ENCODE measurements around the gene UVRAG.

UVRAG gene

DNA sequence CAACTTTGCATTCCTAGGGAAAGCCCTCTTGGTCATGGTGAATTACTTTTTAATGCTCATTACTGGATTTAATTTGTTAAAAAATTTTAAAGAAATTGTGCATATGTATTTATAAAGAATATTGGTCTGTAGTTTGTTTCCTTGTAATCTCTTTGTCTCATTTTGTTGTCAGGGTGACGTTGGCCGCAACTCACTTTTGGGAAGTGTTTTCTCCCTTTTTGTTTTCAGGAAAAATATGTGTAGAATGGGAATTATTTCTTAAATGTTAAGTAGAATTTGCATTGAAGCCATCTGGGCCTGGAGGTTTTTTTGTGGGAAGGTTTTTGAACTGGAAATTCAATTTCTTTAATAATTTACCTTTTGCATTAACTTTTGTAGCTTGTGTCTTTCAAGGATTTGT is 149.1 kb downstream of the UVRAG start:
- Histone ChIP-seq H3K79me2 (ENCODE audit: insufficient read depth, low read length) (peaks cover 29% of the 10 kb centered on the region), H3F3A (ENCODE audit: insufficient read depth) (peaks cover 9% of the 10 kb centered on the region; the same call in 1 of the 2 replicates), H3K4me3 (ENCODE audit: insufficient read depth, low read length, poor library complexity, severe bottlenecking) (no peak overlapping the region), H2AFZ (ENCODE audit: low read depth, low read length, severe bottlenecking) (no peak overlapping the region), H4K20me1 (ENCODE audit: low read depth, low read length) (no peaks in the 10 kb centered on the region), H3K9me2 (replicated peaks; ENCODE audit: insufficient read depth, low read length) (no peaks in the 10 kb centered on the region), H3K27me3 (ENCODE audit: low read length) (no peaks in the 10 kb centered on the region), H3K27ac (ENCODE audit: low read depth, low read length) (no peak overlapping the region), H3K9me3 (ENCODE audit: insufficient read depth, low read length) (no peaks in the 10 kb centered on the region), H3K36me3 (ENCODE audit: low read length) (peaks cover 17% of the 10 kb centered on the region; the same call in 1 of the 2 replicates), H3K4me2 (ENCODE audit: low read depth, low read length, poor library complexity, severe bottlenecking) (no peak overlapping the region), H3K9ac (ENCODE audit: low read length) (no peak overlapping the region)
- TF ChIP-seq, protein P1, sequence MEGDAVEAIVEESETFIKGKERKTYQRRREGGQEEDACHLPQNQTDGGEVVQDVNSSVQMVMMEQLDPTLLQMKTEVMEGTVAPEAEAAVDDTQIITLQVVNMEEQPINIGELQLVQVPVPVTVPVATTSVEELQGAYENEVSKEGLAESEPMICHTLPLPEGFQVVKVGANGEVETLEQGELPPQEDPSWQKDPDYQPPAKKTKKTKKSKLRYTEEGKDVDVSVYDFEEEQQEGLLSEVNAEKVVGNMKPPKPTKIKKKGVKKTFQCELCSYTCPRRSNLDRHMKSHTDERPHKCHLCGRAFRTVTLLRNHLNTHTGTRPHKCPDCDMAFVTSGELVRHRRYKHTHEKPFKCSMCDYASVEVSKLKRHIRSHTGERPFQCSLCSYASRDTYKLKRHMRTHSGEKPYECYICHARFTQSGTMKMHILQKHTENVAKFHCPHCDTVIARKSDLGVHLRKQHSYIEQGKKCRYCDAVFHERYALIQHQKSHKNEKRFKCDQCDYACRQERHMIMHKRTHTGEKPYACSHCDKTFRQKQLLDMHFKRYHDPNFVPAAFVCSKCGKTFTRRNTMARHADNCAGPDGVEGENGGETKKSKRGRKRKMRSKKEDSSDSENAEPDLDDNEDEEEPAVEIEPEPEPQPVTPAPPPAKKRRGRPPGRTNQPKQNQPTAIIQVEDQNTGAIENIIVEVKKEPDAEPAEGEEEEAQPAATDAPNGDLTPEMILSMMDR (IDR thresholded peaks at IDR 0.05; ENCODE audit: insufficient read depth, low read length, poor library complexity, severe bottlenecking), result no peak
- TF ChIP-seq EZH2phosphoT487 (conservative IDR thresholded peaks at IDR 0.05; ENCODE audit: low read length), result no peak

DNA sequence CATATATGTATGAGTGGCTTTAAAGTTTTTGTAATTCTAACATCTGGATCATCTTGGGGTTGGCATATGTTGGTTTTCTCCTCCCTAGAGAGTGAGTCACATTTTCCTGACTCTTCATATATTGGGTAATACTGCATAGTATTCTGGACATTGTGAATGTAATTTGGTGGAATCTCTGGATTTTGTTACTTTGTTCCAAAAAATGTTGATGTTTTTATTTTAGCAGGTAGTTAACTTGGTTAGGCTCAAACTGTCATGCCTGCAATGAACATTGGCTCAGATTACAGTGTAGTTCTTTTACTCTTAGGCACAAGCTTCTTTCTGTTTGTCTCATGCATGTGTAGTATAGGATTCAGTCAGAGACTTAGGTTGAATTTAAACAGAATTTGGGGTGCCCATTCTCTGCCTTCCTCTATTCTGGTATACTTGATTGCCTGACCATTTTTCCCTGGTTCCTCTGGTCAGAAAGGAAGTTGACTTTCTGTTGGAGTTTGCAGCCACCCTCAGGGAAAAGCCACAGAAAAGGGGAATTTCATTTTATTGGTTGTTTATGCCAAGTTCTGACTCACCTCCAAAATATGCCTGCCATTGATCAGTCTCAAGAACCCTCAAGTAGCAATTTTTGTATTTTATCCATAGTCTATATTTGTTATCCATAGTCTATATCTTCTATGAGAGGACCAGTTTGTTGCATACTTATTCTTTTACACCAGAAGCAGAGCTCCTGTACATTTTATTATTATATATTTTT is 151.7 kb downstream of the UVRAG start:
- no peak for TF ChIP-seq EZH2phosphoT487 (conservative IDR thresholded peaks at IDR 0.05; ENCODE audit: low read length)
- TF ChIP-seq, protein P1 (IDR thresholded peaks at IDR 0.05; ENCODE audit: insufficient read depth, low read length, poor library complexity, severe bottlenecking), result no peak
- Histone ChIP-seq H3K27ac (ENCODE audit: low read depth, low read length) (no peak overlapping the region), H3K9me3 (ENCODE audit: insufficient read depth, low read length) (no peaks in the 10 kb centered on the region), H2AFZ (ENCODE audit: low read depth, low read length, severe bottlenecking) (no peak overlapping the region), H4K20me1 (ENCODE audit: low read depth, low read length) (no peaks in the 10 kb centered on the region), H3K9me2 (replicated peaks; ENCODE audit: insufficient read depth, low read length) (no peaks in the 10 kb centered on the region), H3K9ac (ENCODE audit: low read length) (no peak overlapping the region), H3F3A (ENCODE audit: insufficient read depth) (peaks cover 14% of the 10 kb centered on the region; the same call in 1 of the 2 replicates), H3K36me3 (ENCODE audit: low read length) (peaks cover 11% of the 10 kb centered on the region; the same call in 1 of the 2 replicates), H3K79me2 (ENCODE audit: insufficient read depth, low read length) (peaks cover 51% of the 10 kb centered on the region), H3K4me3 (ENCODE audit: insufficient read depth, low read length, poor library complexity, severe bottlenecking) (no peak overlapping the region), H3K4me2 (ENCODE audit: low read depth, low read length, poor library complexity, severe bottlenecking) (no peak overlapping the region), H3K27me3 (ENCODE audit: low read length) (no peaks in the 10 kb centered on the region)

DNA sequence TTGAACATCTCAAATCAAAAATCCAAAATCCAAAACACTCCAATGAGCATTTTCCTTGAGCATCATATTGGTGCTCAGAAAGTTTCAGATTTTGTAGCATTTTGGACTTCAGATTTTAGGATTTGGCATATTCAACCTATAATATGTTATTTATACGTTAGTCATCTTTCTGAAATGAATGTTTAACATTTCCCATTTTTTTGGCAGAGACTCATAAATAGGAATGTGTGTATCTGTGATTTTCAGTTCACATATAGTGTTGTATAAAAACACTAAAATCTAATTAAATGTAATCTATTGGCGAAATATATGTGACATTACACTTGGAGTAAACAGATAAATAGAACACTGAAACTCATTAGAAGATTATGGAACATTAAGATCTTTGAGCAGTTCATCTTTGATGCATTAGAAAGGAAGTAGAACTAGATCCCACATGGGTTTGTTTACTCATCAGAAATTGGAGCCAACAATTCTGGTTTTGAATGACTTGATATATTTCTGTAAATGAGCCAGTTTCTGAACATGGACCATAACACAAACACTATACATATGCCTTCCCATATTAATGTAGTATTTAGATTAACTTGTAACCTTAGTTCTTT is 153.1 kb downstream of the UVRAG start:
- Histone ChIP-seq H3F3A (ENCODE audit: insufficient read depth) (peaks cover 5% of the 10 kb centered on the region; the same call in 1 of the 2 replicates), H3K79me2 (ENCODE audit: insufficient read depth, low read length) (peaks cover 59% of the 10 kb centered on the region), H3K9ac (ENCODE audit: low read length) (no peak overlapping the region), H2AFZ (ENCODE audit: low read depth, low read length, severe bottlenecking) (no peak overlapping the region), H3K4me2 (ENCODE audit: low read depth, low read length, poor library complexity, severe bottlenecking) (no peak overlapping the region), H3K36me3 (ENCODE audit: low read length) (peaks cover 13% of the 10 kb centered on the region; the same call in 1 of the 2 replicates), H4K20me1 (ENCODE audit: low read depth, low read length) (no peaks in the 10 kb centered on the region), H3K27me3 (ENCODE audit: low read length) (no peaks in the 10 kb centered on the region), H3K9me3 (ENCODE audit: insufficient read depth, low read length) (no peaks in the 10 kb centered on the region), H3K27ac (ENCODE audit: low read depth, low read length) (no peak overlapping the region), H3K9me2 (replicated peaks; ENCODE audit: insufficient read depth, low read length) (no peaks in the 10 kb centered on the region), H3K4me3 (ENCODE audit: insufficient read depth, low read length, poor library complexity, severe bottlenecking) (no peak overlapping the region)
- TF ChIP-seq, protein P1 (IDR thresholded peaks at IDR 0.05; ENCODE audit: insufficient read depth, low read length, poor library complexity, severe bottlenecking), result no peak
- TF ChIP-seq EZH2phosphoT487 (conservative IDR thresholded peaks at IDR 0.05; ENCODE audit: low read length), result no peak
